Prostate gland (tissue), 2 donors: Measurements from ENCODE around the gene OSBP2. TPM values are rescaled to one million over a fixed set of nuclear protein-coding genes. Genes with fewer than 3 reads are reported as not detected.

Experiments used
- DNase-seq: peaks from one replicate; pipeline ENCODE4 v3.0.0-alpha.2; 2019; ENCODE audit warnings: low spot score
- H3K27ac ChIP-seq, 2 donors: fragments of 200-600 bp; sonication (generic); 2 replicates each; pipeline ENCODE4 v1.5.1; 2017 to 2019
- H3K27me3 ChIP-seq: fragments of 200-600 bp; sonication (generic); replicated peaks from 2 replicates; pipeline ENCODE4 v1.5.1; 2019; ENCODE audit not compliant: insufficient read depth
- H3K36me3 ChIP-seq, 2 donors: fragments of 200-600 bp; sonication (generic); 1 replicate in 1 of 2; 2 replicates in 1 of 2; pipeline versions ENCODE4 v1.5.1 to v1.8.1; 2017 to 2019
- H3K4me1 ChIP-seq: fragments of 200-600 bp; sonication (generic); replicated peaks from 2 replicates; pipeline ENCODE4 v1.5.1; 2019
- H3K4me3 ChIP-seq, 2 donors: fragments of 200-600 bp; sonication (generic); 2 replicates each; pipeline ENCODE4 v1.5.1; 2017 to 2019
- H3K9me3 ChIP-seq: fragments of 200-600 bp; sonication (generic); 2 replicates; pipeline ENCODE4 v1.5.1; 2017
- POLR2A ChIP-seq: fragments of 450-650 bp; IDR thresholded peaks from one replicate; pipeline ENCODE4 v1.6.1; 2016; ENCODE audit warnings: antibody characterized with exemption, mild to moderate bottlenecking
- POLR2AphosphoS5 ChIP-seq: sonication (generic); formaldehyde crosslinking; IDR thresholded peaks from one replicate; pipeline ENCODE4 v1.6.1; 2017; ENCODE audit warnings: antibody characterized with exemption
- WGBS: methylation state at CpG from one replicate; pipeline ENCODE4 v1.1.5; 2018; 5-methylcytosine and 5-hydroxymethylcytosine counted together
- intact Hi-C: fragments of 100-400 bp; cut with DNase I; formaldehyde crosslinking; loops from one replicate; pipeline ENCODE4 v1.14.2; 2022
- total RNA-seq, 2 donors: library from RNA; depleted of rRNA; stranded (reverse); fragments of >200 nt; gene quantifications; one replicate each; pipeline ENCODE4 v1.1.0, GENCODE V29; 2016
- TF ChIP-seq, protein P1 (sequence below), 4 experiments: fragments of 200-600 bp in 2 of 4; fragments of 450-650 bp in 2 of 4; sonication (generic) in 2 of 4; IDR thresholded peaks; 1 replicate in 3 of 4; 2 replicates in 1 of 4; pipeline ENCODE4 v1.5.1; 2016 to 2019; ENCODE audit warnings: antibody characterized with exemption in 4 of 4, mild to moderate bottlenecking in 2 of 4, moderate library complexity in 2 of 4

Gene OSBP2
- total RNA-seq, 2 donors from 2014 or later: 4.5 to 16.2 TPM

DNA sequence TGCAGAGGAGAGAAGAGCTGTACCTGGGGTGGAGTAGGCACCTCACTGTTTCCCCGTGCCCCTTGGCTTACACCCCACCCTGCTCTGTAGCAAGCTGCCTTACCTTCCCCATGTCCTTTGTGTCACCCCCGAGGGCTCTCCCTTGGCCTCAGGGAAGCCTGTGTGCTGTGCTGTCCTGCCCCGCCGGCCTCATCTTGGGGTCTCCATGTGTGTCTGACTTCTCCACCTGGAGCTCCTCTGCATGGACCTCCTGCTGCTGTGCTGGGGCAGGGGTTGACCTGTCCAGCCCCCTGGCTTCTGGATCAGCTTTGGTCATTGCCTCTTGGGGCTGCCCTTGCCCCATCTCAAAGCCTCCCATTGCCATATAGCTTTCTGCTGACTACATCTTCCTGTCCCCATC lies 59.8 kb downstream of the OSBP2 start:
- Histone ChIP-seq H3K4me3 (no peak overlapping the region), H3K36me3 (no peaks in the 10 kb centered on the region), H3K27ac (no peak overlapping the region), H3K27me3 (no peaks in the 10 kb centered on the region), H3K4me1 (no peaks in the 10 kb centered on the region), H3K9me3 (no peaks in the 10 kb centered on the region)
- DNase-seq: no peak
- intact Hi-C loops: loop anchor here (2.0 kb wide), 1 partner anchor 120 kb away; the partner anchor contains the start of gene SLC35E4
- no peak for TF ChIP-seq POLR2A
- TF ChIP-seq, protein P1, sequence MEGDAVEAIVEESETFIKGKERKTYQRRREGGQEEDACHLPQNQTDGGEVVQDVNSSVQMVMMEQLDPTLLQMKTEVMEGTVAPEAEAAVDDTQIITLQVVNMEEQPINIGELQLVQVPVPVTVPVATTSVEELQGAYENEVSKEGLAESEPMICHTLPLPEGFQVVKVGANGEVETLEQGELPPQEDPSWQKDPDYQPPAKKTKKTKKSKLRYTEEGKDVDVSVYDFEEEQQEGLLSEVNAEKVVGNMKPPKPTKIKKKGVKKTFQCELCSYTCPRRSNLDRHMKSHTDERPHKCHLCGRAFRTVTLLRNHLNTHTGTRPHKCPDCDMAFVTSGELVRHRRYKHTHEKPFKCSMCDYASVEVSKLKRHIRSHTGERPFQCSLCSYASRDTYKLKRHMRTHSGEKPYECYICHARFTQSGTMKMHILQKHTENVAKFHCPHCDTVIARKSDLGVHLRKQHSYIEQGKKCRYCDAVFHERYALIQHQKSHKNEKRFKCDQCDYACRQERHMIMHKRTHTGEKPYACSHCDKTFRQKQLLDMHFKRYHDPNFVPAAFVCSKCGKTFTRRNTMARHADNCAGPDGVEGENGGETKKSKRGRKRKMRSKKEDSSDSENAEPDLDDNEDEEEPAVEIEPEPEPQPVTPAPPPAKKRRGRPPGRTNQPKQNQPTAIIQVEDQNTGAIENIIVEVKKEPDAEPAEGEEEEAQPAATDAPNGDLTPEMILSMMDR (IDR thresholded peaks at IDR 0.05): no peak
- no peak for TF ChIP-seq POLR2AphosphoS5
- 89% methylated on average over 4 of the region's 4 CpGs for WGBS

DNA sequence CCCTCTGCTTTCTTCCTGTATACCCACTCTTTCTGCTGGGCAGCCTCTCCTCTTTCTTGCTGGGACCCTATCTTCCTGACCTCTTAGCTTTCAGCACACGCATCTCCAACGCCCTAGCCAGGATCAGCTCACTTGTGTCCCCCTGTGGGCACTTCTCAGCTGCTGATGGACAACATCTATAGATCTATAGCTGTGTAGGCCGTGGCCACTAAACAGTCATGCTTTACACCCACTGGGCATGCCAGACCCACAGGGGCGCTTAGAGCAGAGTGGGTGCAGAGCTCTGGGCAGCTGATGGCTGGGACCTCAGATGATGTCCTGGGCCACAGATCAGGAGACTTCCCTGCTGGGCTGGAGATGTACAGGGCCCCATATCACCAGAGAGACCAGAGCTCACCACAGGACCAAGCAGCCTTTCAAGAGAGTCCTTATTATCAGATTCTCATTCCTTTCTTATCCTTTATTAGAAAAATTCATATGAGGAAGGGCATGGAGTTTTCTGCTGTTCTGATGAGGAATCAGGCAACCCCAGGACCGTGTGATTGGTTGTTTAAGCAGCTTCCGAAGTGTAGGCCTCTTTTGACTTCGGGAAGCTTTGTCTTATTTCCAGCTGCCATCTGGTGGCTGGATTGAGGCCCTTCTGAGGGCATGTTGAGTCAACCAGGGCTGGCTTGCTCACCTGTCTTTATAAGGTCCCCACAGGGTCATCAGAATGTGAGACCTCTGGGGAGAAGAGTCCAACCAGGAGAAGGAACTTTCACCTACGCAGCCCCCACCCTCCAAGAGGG lies 60.5 kb downstream of the OSBP2 start:
- intact Hi-C loops: loop anchor here (2.0 kb wide), 1 partner anchor 120 kb away; the partner anchor contains the start of gene SLC35E4
- Histone ChIP-seq H3K27ac (no peak overlapping the region), H3K4me1 (no peaks in the 10 kb centered on the region), H3K9me3 (no peaks in the 10 kb centered on the region), H3K4me3 (no peak overlapping the region), H3K36me3 (no peaks in the 10 kb centered on the region), H3K27me3 (no peaks in the 10 kb centered on the region)
- TF ChIP-seq POLR2A (no peak), POLR2AphosphoS5 (no peak)
- TF ChIP-seq, protein P1 (IDR thresholded peaks at IDR 0.05): peak; percentile 12 to 72 (median 64)
- WGBS: 59% methylated on average over 8 of the region's 8 CpGs
- peak; percentile 38 for DNase-seq

DNA sequence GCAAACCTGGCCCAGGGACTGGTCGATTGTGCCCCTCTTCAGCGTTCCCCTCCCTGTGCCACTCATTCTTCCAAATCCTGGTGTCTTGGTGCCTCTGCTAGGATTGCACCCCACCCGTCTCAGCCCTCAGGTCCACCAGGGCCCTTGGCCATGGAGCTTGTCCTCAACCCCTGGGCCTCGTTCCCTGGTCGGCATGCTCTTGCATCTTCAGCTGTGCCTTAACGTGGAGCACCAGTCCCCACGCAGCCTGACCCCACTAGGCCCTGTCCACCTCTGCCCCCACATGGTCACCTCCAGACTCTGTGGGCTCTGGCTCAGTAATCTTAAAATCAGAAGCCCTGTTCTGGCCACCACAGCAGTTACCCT lies 61.1 kb downstream of the OSBP2 start:
- Histone ChIP-seq H3K4me1 (no peaks in the 10 kb centered on the region), H3K9me3 (no peaks in the 10 kb centered on the region), H3K27ac (no peak overlapping the region), H3K36me3 (no peaks in the 10 kb centered on the region), H3K27me3 (no peaks in the 10 kb centered on the region), H3K4me3 (no peak overlapping the region)
- intact Hi-C loops: loop anchor here (2.0 kb wide), 1 partner anchor 121 kb away; the partner anchor contains the start of gene SLC35E4
- DNase-seq: no peak
- TF ChIP-seq POLR2AphosphoS5: no peak
- TF ChIP-seq POLR2A: no peak
- TF ChIP-seq, protein P1 (IDR thresholded peaks at IDR 0.05): no peak
- 88% methylated on average over 7 of the region's 7 CpGs for WGBS

DNA sequence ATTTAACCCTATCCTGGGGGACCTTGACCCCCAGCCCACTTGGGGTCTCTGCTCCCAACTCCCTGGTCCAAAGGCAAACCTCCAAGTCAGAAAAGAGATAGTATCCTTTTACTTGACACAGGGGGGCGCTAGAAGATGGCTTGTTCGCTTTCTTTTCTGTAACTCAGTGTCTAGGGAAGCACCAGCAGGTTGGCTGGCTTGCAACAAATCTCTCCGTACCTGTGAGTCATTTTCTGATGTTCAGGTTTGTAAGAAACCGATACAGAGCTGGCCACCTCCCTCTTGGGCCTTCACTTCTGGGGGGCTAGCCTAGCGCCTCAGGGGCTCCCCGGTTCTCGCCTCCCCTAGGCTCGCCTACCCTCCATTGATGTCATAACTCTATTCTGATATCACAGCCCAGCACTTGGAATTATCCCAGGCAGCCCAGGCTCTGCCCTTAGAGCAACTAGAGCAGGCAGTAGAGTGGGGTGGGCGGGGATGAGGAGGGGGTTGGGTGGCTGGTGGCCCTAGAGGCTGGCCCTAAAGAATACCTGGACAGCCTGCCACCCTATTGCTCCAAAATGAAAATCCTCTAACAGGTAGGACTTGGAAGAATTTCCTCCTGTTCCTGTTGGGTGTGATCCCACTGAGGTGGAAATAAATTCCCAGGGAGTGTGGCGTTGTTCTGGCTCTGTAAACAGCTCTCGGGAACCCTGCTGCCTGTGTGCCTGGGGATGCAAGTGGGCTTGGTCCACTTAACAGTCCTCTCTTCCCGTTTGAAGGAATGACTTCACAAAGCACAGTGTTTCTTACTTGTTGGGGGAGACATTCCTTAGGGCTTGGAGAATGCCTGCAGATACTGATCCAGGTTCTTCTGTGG lies 69.4 kb downstream of the OSBP2 start:
- TF ChIP-seq POLR2A (no peak), POLR2AphosphoS5 (peak; percentile 45)
- TF ChIP-seq, protein P1 (IDR thresholded peaks at IDR 0.05): peak in 3 of 4 experiments; percentile 63 to 83 (median 71)
- H3K27me3 ChIP-seq: no peaks in the 10 kb centered on the region
- H3K4me1 ChIP-seq: no peaks in the 10 kb centered on the region
- DNase-seq: peak; percentile 68
- no peaks in the 10 kb centered on the region for H3K36me3 ChIP-seq
- H3K9me3 ChIP-seq: no peaks in the 10 kb centered on the region
- H3K27ac ChIP-seq: no peak overlapping the region
- H3K4me3 ChIP-seq: no peak overlapping the region
- intact Hi-C loops: loop anchor here (5.0 to 10.0 kb wide), 2 partner anchors 158 to 381 kb away; partner anchors contain the start of gene PLA2G3
- 32% methylated on average over 12 of the region's 12 CpGs for WGBS
